ENCODE measurements around the gene RSAD2.

RSAD2 gene

GRCh38 chr2:6924101-6924923 is 46.7 kb downstream of the RSAD2 start:
- H3K4me3 ChIP-seq = no peak overlapping the region
- DNase-seq = no peak
- no peak for TF ChIP-seq CTCF (IDR thresholded peaks at IDR 0.05)
- peaks cover 0 to 8% (median 2%) of the 10 kb centered on the region in 4 donors for H3K4me1 ChIP-seq
- no peaks in the 10 kb centered on the region for H3K27me3 ChIP-seq
- intact Hi-C loops (cut with DNase I; ENCODE audit: low total_unique reads) = no loop called here
- no peaks in the 10 kb centered on the region for H3K9me3 ChIP-seq
- no peak overlapping the region for H3K27ac ChIP-seq
- no peaks in the 10 kb centered on the region for H3K36me3 ChIP-seq

GRCh38 chr2:6924924-6925409 is 47.4 kb downstream of the RSAD2 start:
- no peak for DNase-seq
- Histone ChIP-seq H3K4me1 (peaks cover 0 to 3% (median 0%) of the 10 kb centered on the region in 4 donors), H3K36me3 (no peaks in the 10 kb centered on the region), H3K27ac (no peak overlapping the region), H3K27me3 (no peaks in the 10 kb centered on the region), H3K4me3 (no peak overlapping the region), H3K9me3 (no peaks in the 10 kb centered on the region)
- intact Hi-C loops (cut with DNase I; ENCODE audit: low total_unique reads) = no loop called here
- no peak for TF ChIP-seq CTCF (IDR thresholded peaks at IDR 0.05)

GRCh38 chr2:6926071-6926732 is 48.6 kb downstream of the RSAD2 start:
- no peak for DNase-seq
- no peaks in the 10 kb centered on the region for H3K9me3 ChIP-seq
- no peaks in the 10 kb centered on the region for H3K27me3 ChIP-seq
- no peak for TF ChIP-seq CTCF (IDR thresholded peaks at IDR 0.05)
- no peaks in the 10 kb centered on the region for H3K4me1 ChIP-seq
- H3K36me3 ChIP-seq = no peaks in the 10 kb centered on the region
- H3K4me3 ChIP-seq = no peak overlapping the region
- H3K27ac ChIP-seq = no peak overlapping the region
- intact Hi-C loops (cut with DNase I; ENCODE audit: low total_unique reads) = no loop called here

DNA sequence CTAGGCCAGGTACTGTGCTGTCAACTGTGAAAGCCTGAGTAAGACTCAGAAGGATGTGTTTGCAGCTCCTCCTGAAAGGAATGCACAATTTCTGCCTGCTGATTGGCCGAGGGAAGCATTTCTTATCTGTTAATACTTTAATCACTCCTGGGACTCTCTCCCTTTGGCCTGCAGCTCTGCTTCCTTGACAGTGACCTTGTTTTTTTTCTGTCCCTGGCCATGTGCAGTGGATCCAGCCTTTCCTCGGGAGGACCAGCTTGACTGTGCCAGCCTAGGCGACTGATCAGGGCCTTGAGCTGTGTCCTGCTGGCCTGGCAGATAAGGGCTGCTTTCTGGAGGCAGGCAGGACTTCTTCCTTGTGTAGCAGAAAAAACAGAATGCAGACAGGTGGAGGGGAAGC is 49.6 kb downstream of the RSAD2 start:
- intact Hi-C loops (cut with DNase I; ENCODE audit: low total_unique reads) = no loop called here
- no peak for DNase-seq
- no peak overlapping the region for H3K4me3 ChIP-seq

DNA sequence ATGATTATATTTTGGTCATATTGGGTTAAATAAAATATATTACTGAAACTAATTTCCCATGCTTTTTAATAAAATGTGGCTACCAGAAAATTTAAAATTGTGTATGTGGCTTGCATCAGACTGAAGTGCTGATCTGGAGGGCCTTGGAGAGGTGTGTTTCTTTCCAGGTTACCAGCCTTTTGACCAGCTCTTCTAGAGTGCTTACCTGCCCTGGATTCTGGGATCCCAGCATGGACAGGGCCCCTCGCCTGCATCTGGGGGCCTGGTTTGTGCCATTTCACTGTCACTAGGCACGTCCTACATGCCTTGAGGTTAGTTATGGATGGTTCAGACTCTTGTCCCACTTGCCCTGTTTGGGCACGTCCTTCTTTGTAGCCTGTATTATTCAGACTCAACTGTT is 50.2 kb downstream of the RSAD2 start:
- H3K27ac ChIP-seq = no peak overlapping the region
- TF ChIP-seq CTCF (IDR thresholded peaks at IDR 0.05) = no peak
- no peaks in the 10 kb centered on the region for H3K27me3 ChIP-seq
- no peaks in the 10 kb centered on the region for H3K9me3 ChIP-seq
- DNase-seq = no peak
- H3K36me3 ChIP-seq = no peaks in the 10 kb centered on the region
- H3K4me1 ChIP-seq = no peaks in the 10 kb centered on the region
- intact Hi-C loops (cut with DNase I; ENCODE audit: low total_unique reads) = no loop called here
- H3K4me3 ChIP-seq = no peak overlapping the region

More for the DNA sequence above, 49.6 kb downstream of the RSAD2 start:
- H3K27ac ChIP-seq = no peak overlapping the region
- H3K9me3 ChIP-seq = no peaks in the 10 kb centered on the region
- TF ChIP-seq CTCF (IDR thresholded peaks at IDR 0.05) = no peak
- no peaks in the 10 kb centered on the region for H3K27me3 ChIP-seq
- no peaks in the 10 kb centered on the region for H3K4me1 ChIP-seq
- H3K36me3 ChIP-seq = no peaks in the 10 kb centered on the region

All from tibial artery (tissue), 4 donors.